ENCODE measurements around the gene MTX3. TPM values are rescaled to one million over a fixed set of nuclear protein-coding genes. Genes with fewer than 3 reads are reported as not detected.

Gene MTX3
- total RNA-seq, 1 donor = 12.5 TPM

DNA sequence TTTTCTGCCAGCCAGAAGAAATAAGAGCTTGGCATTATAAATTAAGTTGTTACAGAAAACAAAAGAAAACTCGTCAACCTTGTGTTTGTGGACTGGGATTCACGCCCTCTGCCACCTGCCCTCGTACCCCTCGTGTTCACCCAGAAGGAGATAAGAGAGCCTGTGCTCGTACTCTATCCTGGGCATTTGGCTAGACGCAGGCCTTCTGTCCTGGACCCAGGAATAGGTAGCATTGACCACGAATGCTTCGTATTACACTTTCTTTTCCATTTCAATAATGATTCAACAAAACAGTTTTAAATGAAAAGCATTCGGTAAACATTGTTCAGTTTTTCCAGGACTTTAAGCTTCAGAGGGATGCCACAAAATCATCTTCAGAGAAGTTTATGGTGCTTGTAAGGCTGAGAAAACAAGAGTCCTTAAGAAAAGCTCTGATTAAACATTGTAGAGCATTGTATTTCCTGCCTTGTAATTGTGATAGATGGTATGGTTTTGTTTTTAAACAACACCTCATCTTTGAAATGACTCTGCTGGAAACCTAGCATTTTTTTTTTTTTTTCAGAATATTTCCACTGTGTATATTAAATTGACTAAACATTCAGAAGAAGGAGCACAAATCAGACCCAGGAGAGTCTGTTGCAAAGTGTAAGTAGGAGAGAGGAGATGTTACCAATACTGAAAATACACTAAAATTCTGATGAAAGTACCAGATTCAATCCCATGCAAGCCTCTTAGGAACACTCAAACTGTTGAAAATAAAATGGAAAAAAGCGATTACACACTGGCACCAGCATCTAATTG is 27.6 kb downstream of the MTX3 start:
- TF ChIP-seq, protein P1, sequence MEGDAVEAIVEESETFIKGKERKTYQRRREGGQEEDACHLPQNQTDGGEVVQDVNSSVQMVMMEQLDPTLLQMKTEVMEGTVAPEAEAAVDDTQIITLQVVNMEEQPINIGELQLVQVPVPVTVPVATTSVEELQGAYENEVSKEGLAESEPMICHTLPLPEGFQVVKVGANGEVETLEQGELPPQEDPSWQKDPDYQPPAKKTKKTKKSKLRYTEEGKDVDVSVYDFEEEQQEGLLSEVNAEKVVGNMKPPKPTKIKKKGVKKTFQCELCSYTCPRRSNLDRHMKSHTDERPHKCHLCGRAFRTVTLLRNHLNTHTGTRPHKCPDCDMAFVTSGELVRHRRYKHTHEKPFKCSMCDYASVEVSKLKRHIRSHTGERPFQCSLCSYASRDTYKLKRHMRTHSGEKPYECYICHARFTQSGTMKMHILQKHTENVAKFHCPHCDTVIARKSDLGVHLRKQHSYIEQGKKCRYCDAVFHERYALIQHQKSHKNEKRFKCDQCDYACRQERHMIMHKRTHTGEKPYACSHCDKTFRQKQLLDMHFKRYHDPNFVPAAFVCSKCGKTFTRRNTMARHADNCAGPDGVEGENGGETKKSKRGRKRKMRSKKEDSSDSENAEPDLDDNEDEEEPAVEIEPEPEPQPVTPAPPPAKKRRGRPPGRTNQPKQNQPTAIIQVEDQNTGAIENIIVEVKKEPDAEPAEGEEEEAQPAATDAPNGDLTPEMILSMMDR (IDR thresholded peaks at IDR 0.05; ENCODE audit: insufficient read depth, low read depth, low read length) = no peak
- no peak overlapping the region for H3K4me3 ChIP-seq (ENCODE audit: low read depth, low read length)
- DNase-seq (ENCODE audit: low read depth) = no peak

DNA sequence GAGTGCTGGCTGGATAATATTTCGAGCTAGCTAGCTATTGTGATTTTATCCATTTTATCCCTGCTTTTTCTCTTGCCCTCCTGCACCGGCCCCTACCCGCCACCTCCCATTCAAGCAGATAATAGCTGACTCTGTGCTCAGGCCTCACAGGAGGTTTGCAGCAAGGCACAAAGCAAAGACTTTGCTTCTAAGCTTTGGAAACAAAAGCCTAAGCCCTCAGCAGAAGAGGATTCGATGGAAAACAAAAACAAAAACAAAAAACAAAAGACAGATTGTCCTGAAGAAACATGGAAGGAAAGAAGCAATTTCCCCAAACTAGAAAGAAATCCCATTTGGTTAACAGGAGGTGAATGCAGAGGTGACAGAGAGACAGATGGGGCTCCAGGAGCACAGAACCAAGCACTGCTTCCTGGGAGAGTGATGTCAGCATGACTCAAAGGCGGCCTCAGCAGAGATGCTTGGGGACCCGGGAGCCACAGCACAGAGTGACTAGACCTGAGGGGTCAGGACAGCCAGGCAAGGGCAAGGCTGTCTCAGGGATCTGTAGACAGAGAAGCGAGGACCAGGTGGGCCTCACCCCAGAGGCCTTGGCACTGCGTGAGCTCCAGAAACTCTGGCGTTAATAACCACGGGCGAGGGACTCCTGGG is 28.4 kb downstream of the MTX3 start:
- H3K4me3 ChIP-seq (ENCODE audit: low read depth, low read length) = no peak overlapping the region
- no peak for DNase-seq (ENCODE audit: low read depth)
- TF ChIP-seq, protein P1 (IDR thresholded peaks at IDR 0.05; ENCODE audit: insufficient read depth, low read depth, low read length) = no peak

DNA sequence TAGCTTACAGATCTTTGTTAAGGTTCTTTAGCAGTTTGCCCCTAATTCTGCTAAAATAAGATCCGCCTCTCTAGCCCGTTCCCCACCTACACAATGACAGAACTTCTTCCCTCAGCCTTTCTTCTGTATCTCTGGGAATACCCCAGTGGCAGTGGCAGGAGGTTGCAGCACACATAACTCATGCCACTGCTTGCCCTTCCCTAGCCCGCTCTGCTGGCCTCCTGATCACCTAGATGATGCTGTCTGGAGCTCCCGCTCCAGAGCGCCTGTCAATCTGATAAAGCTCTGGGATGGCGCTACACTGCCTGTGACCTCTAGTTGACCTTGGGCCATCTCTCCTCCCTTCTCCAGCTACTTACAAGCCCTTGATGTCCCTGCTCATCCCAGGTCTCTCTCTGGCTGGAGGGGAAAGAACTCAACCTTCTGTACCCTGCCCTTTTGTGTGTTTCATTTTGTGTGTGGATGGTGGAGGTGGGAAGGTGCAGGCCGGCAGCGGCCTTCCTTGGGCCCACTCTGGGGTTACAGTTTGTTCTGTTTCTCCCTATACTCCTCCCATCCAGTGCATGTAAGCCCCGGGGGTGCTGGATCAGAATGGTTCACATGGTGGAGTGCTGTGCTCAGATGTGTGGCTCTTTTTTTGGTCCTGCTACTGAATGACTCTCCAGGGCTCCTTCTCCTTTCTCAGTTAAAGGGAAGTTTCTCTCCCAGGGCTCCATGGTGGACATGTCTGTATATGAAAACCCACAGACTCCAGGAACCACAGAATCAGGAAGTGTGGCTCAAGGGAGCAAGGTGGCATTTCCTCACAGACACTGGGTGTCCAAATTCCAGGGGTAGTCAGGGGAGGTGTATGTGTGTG is 29.1 kb downstream of the MTX3 start:
- TF ChIP-seq, protein P1 (IDR thresholded peaks at IDR 0.05; ENCODE audit: insufficient read depth, low read depth, low read length) = no peak
- H3K4me3 ChIP-seq (ENCODE audit: low read depth, low read length) = no peak overlapping the region
- no peak for DNase-seq (ENCODE audit: low read depth)

DNA sequence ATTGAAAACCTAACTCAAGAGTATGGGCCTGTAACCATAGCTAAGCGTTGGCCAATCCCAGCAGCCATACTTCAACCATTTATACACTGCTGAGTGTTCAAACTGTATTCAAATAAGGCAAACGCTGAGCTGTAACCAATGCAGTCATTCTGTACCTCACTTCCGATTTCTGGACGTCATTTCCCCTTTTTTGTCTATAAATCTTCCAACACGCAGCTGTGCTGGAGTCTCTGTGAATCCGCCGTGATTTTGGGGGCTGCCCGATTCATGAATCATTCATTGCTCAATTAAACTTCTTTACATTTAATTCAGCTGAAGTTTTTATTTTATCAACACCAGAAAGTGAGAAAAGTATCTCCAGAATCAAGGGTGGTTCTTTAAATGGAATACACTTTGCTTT is 31.7 kb downstream of the MTX3 start:
- DNase-seq (ENCODE audit: low read depth) = no peak
- TF ChIP-seq, protein P1 (IDR thresholded peaks at IDR 0.05; ENCODE audit: insufficient read depth, low read depth, low read length) = no peak
- no peak overlapping the region for H3K4me3 ChIP-seq (ENCODE audit: low read depth, low read length)

DNA sequence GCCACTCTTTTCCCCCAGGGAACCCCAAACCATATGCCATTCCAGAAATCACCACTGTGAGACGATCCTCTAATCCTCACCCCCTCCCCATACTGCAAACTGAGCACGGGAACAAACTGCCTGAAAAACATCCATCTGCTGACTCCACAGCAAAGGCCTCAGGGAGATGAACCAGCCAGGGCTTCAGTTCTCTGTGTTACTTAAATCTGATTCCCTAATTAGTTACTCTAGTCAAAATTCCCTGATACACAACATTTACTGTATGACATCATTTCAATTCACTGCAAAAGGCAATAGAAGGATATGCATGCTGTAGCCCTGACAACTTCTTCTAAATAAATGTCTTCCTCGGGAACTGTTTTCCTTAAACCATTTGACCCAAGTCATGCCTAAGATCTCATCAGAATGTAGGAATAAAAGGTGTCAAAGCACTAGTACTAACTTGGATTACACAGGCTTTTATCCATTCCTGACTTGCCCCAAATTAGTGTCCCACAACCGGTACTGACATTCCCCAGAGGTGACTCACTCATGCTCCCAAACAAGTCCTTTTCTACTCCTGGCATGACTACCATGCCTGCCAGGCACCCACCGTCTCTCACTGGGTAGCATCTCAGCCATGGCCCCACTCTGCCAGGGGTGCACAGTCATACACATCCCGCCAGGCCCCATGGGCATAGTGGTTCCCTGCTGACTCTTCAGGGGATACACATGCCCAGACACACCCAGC is 35.0 kb downstream of the MTX3 start:
- TF ChIP-seq, protein P1 (IDR thresholded peaks at IDR 0.05; ENCODE audit: insufficient read depth, low read depth, low read length) = no peak
- DNase-seq (ENCODE audit: low read depth) = no peak
- no peak overlapping the region for H3K4me3 ChIP-seq (ENCODE audit: low read depth, low read length)

DNA sequence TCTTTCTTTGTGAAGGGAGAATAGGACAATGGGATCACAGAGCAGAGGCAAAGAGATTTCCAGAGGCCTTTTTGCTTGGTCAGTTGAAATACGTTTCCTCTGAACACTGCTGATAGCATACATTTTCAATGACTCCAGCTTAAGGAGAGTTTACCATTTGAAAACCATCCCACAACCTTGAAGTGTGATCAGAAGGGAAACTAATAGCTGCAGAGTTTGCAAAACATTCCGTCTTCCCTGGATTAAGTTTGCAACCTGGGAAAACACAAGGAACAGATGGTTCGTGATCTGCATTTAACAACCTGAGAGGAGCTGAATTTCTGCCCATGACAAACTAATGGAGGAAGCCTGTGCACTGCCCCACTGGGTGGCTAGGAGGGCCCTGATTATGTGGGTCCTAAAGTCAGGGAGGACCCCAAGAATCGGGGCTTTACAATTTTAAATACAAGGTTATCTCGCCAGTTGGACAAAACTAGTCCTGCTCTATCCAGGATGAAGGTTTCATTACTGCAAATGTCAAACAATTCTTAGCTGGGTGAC is 35.6 kb downstream of the MTX3 start:
- TF ChIP-seq, protein P1 (IDR thresholded peaks at IDR 0.05; ENCODE audit: insufficient read depth, low read depth, low read length) = no peak
- no peak overlapping the region for H3K4me3 ChIP-seq (ENCODE audit: low read depth, low read length)
- DNase-seq (ENCODE audit: low read depth) = no peak

All from fibroblast of villous mesenchyme (primary cell).